GM06990 (cell line): ENCODE data around the gene PIP5K1B.

Experiments
- DNase-seq: peaks from one replicate; pipeline ENCODE4 v3.0.0-alpha.2; 2011; ENCODE audit not compliant: insufficient read length; ENCODE audit errors: extremely low read depth
- H3K27me3 ChIP-seq: replicated peaks from 2 replicates; pipeline ENCODE4 v1.6.0; 2011; ENCODE audit warnings: low read length; ENCODE audit not compliant: control insufficient read depth, insufficient read depth
- H3K36me3 ChIP-seq: 2 replicates; pipeline ENCODE4 v1.5.1; 2011; ENCODE audit warnings: low read length; ENCODE audit not compliant: control insufficient read depth, insufficient read depth
- H3K4me3 ChIP-seq: replicated peaks from 2 replicates; pipeline ENCODE4 v1.5.1; 2011; ENCODE audit warnings: low read depth, mild to moderate bottlenecking, control low read depth, low read length
- TF ChIP-seq, protein P1 (sequence below): IDR thresholded peaks from 2 replicates; pipeline ENCODE4 v1.5.1; 2011; ENCODE audit warnings: low read length, control low read depth, mild to moderate bottlenecking, inconsistent platforms; ENCODE audit not compliant: insufficient read depth, poor library complexity, severe bottlenecking

The PIP5K1B gene

DNA sequence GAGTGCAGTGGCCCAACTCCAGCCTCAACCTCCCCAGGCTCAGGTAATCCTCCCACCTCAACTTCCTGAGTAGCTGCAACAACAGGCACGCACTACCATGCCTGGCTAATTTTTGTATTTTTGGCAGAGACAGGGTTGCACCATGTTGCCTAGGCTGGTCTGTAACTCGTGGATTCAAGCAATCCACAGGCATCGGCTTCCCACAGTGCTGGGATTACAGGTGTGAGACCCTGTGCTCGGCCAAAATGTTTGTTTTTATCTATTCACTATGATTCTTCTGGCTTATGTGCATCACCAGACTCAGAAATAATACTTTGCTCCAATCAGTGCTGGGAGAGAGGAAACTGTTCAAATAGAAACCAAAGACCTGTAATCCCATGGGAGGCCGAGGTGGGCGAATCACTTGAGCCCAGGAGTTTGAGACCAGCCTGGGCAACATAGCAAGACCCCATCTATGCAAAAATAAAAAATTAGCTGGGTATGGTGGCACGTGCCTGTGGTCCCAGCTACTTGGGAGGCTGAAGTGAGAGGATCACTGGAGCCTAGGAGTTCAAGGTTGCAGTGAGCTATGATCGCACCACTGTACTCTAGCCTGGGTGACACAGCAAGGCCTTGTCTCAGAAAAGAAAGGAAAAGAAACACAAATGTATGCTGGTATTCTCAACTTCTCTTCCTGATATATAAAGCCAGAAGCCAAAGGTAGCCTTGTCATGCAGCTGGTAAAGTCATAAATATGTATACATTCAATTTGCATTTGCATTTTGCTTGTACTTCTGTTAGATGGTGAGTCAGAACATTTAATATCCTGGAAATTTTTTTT is 4.5 kb downstream of the PIP5K1B start:
- Histone ChIP-seq H3K27me3 (no peaks in the 10 kb centered on the region), H3K4me3 (no peak overlapping the region), H3K36me3 (peaks cover 2% of the 10 kb centered on the region)
- TF ChIP-seq, protein P1, sequence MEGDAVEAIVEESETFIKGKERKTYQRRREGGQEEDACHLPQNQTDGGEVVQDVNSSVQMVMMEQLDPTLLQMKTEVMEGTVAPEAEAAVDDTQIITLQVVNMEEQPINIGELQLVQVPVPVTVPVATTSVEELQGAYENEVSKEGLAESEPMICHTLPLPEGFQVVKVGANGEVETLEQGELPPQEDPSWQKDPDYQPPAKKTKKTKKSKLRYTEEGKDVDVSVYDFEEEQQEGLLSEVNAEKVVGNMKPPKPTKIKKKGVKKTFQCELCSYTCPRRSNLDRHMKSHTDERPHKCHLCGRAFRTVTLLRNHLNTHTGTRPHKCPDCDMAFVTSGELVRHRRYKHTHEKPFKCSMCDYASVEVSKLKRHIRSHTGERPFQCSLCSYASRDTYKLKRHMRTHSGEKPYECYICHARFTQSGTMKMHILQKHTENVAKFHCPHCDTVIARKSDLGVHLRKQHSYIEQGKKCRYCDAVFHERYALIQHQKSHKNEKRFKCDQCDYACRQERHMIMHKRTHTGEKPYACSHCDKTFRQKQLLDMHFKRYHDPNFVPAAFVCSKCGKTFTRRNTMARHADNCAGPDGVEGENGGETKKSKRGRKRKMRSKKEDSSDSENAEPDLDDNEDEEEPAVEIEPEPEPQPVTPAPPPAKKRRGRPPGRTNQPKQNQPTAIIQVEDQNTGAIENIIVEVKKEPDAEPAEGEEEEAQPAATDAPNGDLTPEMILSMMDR = no peak
- DNase-seq = no peak

DNA sequence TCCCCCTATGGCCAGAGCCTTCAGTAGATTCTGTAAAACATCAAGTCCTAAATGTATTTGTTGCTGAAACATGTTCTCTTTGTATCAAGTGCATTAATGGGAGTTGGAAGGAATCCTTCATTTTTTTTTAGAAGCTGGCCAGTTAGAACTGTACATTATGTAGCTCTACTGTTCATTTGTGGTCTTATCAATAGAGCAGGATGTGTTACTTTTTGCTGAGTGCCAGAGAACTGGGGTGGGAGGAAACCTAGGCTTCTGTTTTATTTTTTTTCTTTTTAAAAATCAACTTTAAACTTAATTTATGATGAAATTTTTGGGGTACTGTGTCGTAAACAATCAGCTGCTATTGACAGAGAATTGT is 5.1 kb downstream of the PIP5K1B start:
- no peak for DNase-seq
- TF ChIP-seq, protein P1 = no peak
- no peak overlapping the region for H3K4me3 ChIP-seq
- no peaks in the 10 kb centered on the region for H3K27me3 ChIP-seq
- peaks cover 2% of the 10 kb centered on the region for H3K36me3 ChIP-seq

DNA sequence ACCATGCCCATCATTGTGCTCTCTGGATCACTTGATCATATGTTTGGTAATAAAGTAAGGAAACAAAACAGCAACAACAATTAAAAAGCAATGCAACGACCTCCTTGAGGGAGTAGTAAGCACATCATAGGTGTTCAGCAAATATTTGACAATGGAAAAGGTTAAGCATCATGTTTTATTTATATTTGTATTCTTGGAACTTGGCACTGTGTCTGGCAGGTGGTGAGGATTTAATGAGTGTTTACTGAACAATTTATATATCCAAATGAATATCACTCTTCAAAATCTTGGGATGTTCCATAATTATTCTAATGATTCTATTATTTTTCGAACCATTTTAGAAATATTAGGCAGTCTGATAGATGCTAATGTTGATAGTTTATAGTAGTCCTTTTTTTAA is 6.2 kb downstream of the PIP5K1B start:
- TF ChIP-seq, protein P1 = no peak
- H3K27me3 ChIP-seq = no peaks in the 10 kb centered on the region

DNA sequence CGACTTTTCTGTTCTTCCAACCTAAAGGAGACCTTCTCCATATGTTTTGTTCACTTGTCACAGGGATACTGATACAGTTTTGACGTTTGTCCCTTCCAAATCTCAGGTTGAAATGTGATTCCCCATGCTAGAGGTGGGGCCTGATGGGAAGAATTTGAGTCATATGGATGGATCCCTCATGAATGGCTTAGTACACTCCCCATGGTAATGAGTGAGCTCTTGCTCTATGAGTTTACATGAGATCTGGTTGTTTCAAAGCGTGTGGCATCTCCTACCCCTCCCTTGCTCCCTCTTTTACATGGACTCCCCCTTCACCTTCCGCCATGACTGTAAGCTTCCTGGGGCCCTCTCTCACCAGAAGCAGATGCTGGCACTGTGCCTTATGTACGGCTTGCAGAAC is 6.9 kb downstream of the PIP5K1B start:
- TF ChIP-seq, protein P1 = no peak
- no peak overlapping the region for H3K4me3 ChIP-seq
- no peaks in the 10 kb centered on the region for H3K27me3 ChIP-seq
- peaks cover 4% of the 10 kb centered on the region for H3K36me3 ChIP-seq
- DNase-seq = no peak

More for the DNA sequence above, 6.2 kb downstream of the PIP5K1B start:
- no peak for DNase-seq
- Histone ChIP-seq H3K4me3 (no peak overlapping the region), H3K36me3 (peaks cover 4% of the 10 kb centered on the region)

DNA sequence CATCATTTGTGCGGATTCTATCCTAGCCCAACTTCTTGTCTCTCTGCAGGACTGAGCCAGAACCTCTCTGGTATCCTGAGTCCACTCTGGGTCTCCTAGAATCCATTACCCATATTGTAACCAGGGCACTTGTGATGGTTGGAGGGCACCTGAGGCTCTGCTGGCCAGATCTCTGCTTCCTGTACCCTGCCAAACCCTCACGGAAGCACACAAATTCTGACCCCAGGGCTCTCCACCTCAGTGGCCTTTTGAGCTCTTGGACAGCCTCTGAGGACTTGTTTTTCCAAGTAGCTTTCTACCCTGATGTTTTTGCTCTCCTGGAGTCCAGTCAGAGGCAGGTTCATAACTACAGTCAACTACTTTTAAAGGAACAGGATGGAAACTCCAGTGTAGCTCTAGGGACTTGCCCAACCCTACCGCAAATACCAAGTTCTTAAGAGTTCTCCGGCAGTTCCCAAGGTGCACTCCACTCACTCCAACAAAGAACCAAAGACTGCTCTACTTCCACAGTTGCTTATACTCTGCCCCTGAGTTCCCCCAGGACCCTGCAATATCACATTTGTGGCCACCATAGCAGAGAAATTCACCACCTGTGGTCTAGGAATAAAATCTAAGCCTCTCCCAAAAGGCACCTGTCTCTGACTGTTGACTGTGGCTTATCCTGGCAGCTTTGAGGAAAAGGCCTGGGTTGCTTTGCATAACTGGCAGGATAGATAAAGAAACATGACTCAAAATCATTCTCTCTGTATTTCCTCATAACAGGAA is 9.6 kb downstream of the PIP5K1B start:
- DNase-seq = no peak
- peaks cover 4% of the 10 kb centered on the region for H3K36me3 ChIP-seq
- TF ChIP-seq, protein P1 = no peak

DNA sequence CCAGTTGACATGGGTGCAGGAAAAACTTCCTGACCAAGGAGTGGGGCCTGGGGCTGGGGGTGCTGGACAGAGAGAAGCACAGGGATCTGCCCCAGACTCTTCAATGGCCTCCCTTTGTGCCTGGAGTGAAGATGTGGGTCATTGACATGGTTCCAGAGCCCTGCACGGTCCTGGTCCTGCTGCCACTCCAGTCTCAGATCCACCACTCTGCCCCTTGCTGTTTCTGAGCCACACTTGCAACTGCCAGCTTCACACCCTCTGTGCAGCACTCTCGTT is 10.1 kb downstream of the PIP5K1B start:
- H3K36me3 ChIP-seq = peaks cover 2% of the 10 kb centered on the region
- no peak overlapping the region for H3K4me3 ChIP-seq
- DNase-seq = no peak
- TF ChIP-seq, protein P1 = no peak
- H3K27me3 ChIP-seq = no peaks in the 10 kb centered on the region

More for the DNA sequence above, 9.6 kb downstream of the PIP5K1B start:
- H3K4me3 ChIP-seq = no peak overlapping the region
- no peaks in the 10 kb centered on the region for H3K27me3 ChIP-seq
